CD14-positive monocyte (primary cell): ENCODE data around the gene PNLDC1. TPM values are rescaled to one million over a fixed set of nuclear protein-coding genes. Genes with fewer than 3 reads are reported as not detected.
A peak's percentile ranks its signal among the peaks of the same experiment; 100 is the strongest.

Experiments
- DNase-seq, 3 donors: peaks; one replicate each; pipeline ENCODE4 v3.0.0-alpha.2; 2011 to 2022
- H2AFZ ChIP-seq: 2 replicates; pipeline ENCODE4 v1.6.0; 2012; ENCODE audit warnings: mild to moderate bottlenecking, low read depth, low read length, inconsistent platforms; ENCODE audit not compliant: insufficient read depth, poor library complexity, severe bottlenecking
- H3K27ac ChIP-seq, 2 donors: 1 replicate in 1 of 2; 2 replicates in 1 of 2; pipeline ENCODE4 v1.5.1; 2012 to 2013; ENCODE audit warnings: low read length in 2 of 2, control low read depth in 1 of 2, inconsistent platforms in 1 of 2, low read depth in 1 of 2, mild to moderate bottlenecking in 1 of 2
- H3K27me3 ChIP-seq, 2 donors: one replicate each; pipeline versions ENCODE4 v1.6.0 to v1.6.1; 2011 to 2013; ENCODE audit warnings: low read length in 2 of 2; ENCODE audit not compliant: control insufficient read depth in 2 of 2, insufficient read depth in 2 of 2
- H3K36me3 ChIP-seq, 2 donors: replicated peaks in 1 of 2; 1 replicate in 1 of 2; 2 replicates in 1 of 2; pipeline versions ENCODE4 v1.5.1 to v1.6.1; 2012 to 2013; ENCODE audit warnings: low read length in 2 of 2, control low read depth in 1 of 2, inconsistent platforms in 1 of 2, mild to moderate bottlenecking in 1 of 2; ENCODE audit not compliant: insufficient read depth in 2 of 2, control insufficient read depth in 1 of 2
- H3K4me1 ChIP-seq, 2 donors: 1 replicate in 1 of 2; 2 replicates in 1 of 2; pipeline versions ENCODE4 v1.5.1 to v1.6.1; 2012 to 2013; ENCODE audit warnings: low read length in 2 of 2, control low read depth in 1 of 2, inconsistent platforms in 1 of 2, mild to moderate bottlenecking in 1 of 2, moderate library complexity in 1 of 2; ENCODE audit not compliant: insufficient read depth in 2 of 2, control insufficient read depth in 1 of 2
- H3K4me2 ChIP-seq: replicated peaks from 2 replicates; pipeline ENCODE3; 2012; ENCODE audit warnings: low read length, moderate library complexity, mild to moderate bottlenecking; ENCODE audit not compliant: poor library complexity, severe bottlenecking; ENCODE audit errors: extremely low read depth
- H3K4me3 ChIP-seq, 3 experiments: fragments of 200-600 bp in 1 of 3; sonication (generic) in 1 of 3; replicated peaks in 1 of 3; 1 replicate in 2 of 3; 2 replicates in 1 of 3; pipeline ENCODE4 v1.5.1; 2011 to 2013; ENCODE audit warnings: low read length in 3 of 3, mild to moderate bottlenecking in 3 of 3, control low read depth in 2 of 3, low read depth in 2 of 3, inconsistent platforms in 1 of 3, moderate library complexity in 1 of 3
- H3K79me2 ChIP-seq: 2 replicates; pipeline ENCODE4 v1.6.0; 2012; ENCODE audit warnings: mild to moderate bottlenecking, control low read depth, inconsistent platforms, low read length, moderate library complexity; ENCODE audit not compliant: insufficient read depth
- H3K9ac ChIP-seq: 2 replicates; pipeline ENCODE4 v1.6.0; 2017; ENCODE audit warnings: low read length, mild to moderate bottlenecking; ENCODE audit not compliant: insufficient read depth, poor library complexity, severe bottlenecking
- H3K9me3 ChIP-seq, 2 donors: replicated peaks in 1 of 2; 1 replicate in 1 of 2; 2 replicates in 1 of 2; pipeline versions ENCODE4 v1.5.1 to v1.6.1; 2012 to 2013; ENCODE audit warnings: low read length in 2 of 2, control low read depth in 1 of 2; ENCODE audit not compliant: control insufficient read depth in 1 of 2, insufficient read depth in 1 of 2
- H4K20me1 ChIP-seq: 2 replicates; pipeline ENCODE4 v1.6.0; 2012; ENCODE audit warnings: mild to moderate bottlenecking, low read length, control low read depth, moderate library complexity; ENCODE audit not compliant: insufficient read depth
- H3K27ac Mint-ChIP-seq, 7 donors: one replicate each; pipeline ENCODE4 v1.8.0; 2020; ENCODE audit warnings: mild to moderate bottlenecking in 7 of 7, mixed read lengths in 7 of 7, moderate library complexity in 6 of 7, inconsistent platforms in 2 of 7
- H3K27me3 Mint-ChIP-seq, 3 donors: one replicate each; pipeline ENCODE4 v1.8.0; 2021 to 2022; ENCODE audit warnings: low read depth in 3 of 3, mild to moderate bottlenecking in 3 of 3, mixed read lengths in 3 of 3, moderate library complexity in 3 of 3, inconsistent platforms in 1 of 3
- H3K36me3 Mint-ChIP-seq, 2 donors: one replicate each; pipeline ENCODE4 v1.8.0; 2020; ENCODE audit warnings: mixed read lengths in 2 of 2, inconsistent platforms in 1 of 2, mild to moderate bottlenecking in 1 of 2
- H3K4me1 Mint-ChIP-seq: one replicate; pipeline ENCODE4 v1.8.0; 2020; ENCODE audit warnings: mild to moderate bottlenecking, mixed read lengths
- H3K4me3 Mint-ChIP-seq, 2 donors: one replicate each; pipeline ENCODE4 v1.8.0; 2020; ENCODE audit warnings: mild to moderate bottlenecking in 2 of 2, mixed read lengths in 2 of 2, moderate library complexity in 1 of 2
- H3K9me3 Mint-ChIP-seq, 7 donors: one replicate each; pipeline ENCODE4 v1.8.0; 2020 to 2022; ENCODE audit warnings: mixed read lengths in 7 of 7, mild to moderate bottlenecking in 6 of 7, moderate library complexity in 6 of 7, inconsistent platforms in 2 of 7
- WGBS: methylation state at CpG from one replicate; pipeline ENCODE4 v1.1.5; 2013; ENCODE audit warnings: missing lambda C conversion rate; ENCODE audit not compliant: insufficient coverage; 5-methylcytosine and 5-hydroxymethylcytosine counted together
- intact Hi-C, 2 donors: fragments of 100-400 bp; cut with micrococcal nuclease; formaldehyde crosslinking; loops; one replicate each; pipeline versions ENCODE4 v1.15.0 to v1.15.1; 2023
- polyA plus RNA-seq, 3 donors: library from polyadenylated mRNA; depleted of rRNA in 1 of 3; unstranded in 2 of 3; stranded (reverse) in 1 of 3; fragments of 300-500 nt in 2 of 3; fragments of >200 nt in 1 of 3; fragmentation: Illumina TruSeq in 2 of 3; gene quantifications; 1 replicate in 2 of 3; 2 replicates in 1 of 3; pipeline ENCODE4 v1.2.3, GENCODE V29; 2012 to 2021
- TF ChIP-seq, protein P1 (sequence below): fragments of 200-600 bp; IDR thresholded peaks from one replicate; pipeline ENCODE4 v1.8.0; 2022; ENCODE audit warnings: antibody characterized with exemption, mild to moderate bottlenecking

The PNLDC1 gene
- polyA plus RNA-seq, 3 donors, result 0.56 TPM; not detected in 2

DNA sequence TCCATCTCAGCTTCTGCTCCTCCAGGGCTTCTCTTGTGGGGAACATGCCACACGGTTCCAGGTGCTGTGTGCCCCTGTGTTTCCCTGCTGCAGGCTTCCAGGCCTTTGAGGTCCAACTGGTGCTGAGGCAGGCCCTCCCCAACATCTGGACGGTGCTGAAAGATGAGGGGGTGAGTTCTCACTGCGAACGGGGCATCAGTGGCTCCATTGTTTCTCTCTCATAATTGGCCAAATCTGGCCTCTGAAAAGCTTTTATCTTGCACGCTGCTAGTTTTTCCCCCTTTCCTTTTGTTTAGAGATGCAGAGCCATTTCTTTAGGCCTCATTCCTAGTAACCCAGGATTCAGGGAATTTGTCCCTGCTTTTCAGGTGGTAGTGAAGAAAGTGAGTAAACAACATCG lies 8.6 kb downstream of the PNLDC1 start:
- no peaks in the 10 kb centered on the region for H3K9me3 ChIP-seq

DNA sequence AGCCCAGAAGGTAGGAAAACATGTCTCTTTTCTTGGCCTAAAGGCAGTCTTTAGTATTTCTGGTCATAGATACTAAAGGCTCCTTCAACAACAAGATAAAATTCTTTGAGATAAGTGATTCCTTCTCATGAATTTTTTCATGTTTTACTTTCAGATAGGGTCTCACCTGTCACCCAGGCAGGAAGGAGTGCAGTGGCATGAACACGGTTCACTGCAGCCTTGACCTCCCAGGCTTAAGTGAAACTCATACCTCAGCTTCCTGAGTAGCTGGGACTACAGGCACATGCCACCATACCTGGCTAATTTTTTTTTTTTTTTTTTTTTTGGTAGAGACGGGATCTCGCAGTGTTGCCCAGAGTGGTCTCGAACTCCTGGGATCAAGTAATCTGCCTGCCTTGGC lies 9.1 kb downstream of the PNLDC1 start:
- intact Hi-C loops, result no loop called here

More for the DNA sequence above, 8.6 kb downstream of the PNLDC1 start:
- H3K27me3 Mint-ChIP-seq, result no peaks in the 10 kb centered on the region
- intact Hi-C loops, result no loop called here
- WGBS, result 94% methylated on average over 5 of the region's 6 CpGs
- no peaks in the 10 kb centered on the region for H3K27me3 ChIP-seq
- DNase-seq, result no peak
- no peak overlapping the region for H3K9ac ChIP-seq
- H3K4me3 Mint-ChIP-seq, result no peak overlapping the region
- H3K27ac ChIP-seq, result no peak overlapping the region
- H2AFZ ChIP-seq, result no peak overlapping the region
- no peak overlapping the region for H3K4me3 ChIP-seq
- H4K20me1 ChIP-seq, result no peaks in the 10 kb centered on the region
- H3K4me2 ChIP-seq, result no peak overlapping the region
- H3K4me1 Mint-ChIP-seq, result peaks cover 22% of the 10 kb centered on the region
- no peaks in the 10 kb centered on the region for H3K79me2 ChIP-seq
- H3K4me1 ChIP-seq, result peaks cover 10 to 15% of the 10 kb centered on the region in 2 donors
- H3K36me3 Mint-ChIP-seq, result no peaks in the 10 kb centered on the region
- TF ChIP-seq, protein P1, sequence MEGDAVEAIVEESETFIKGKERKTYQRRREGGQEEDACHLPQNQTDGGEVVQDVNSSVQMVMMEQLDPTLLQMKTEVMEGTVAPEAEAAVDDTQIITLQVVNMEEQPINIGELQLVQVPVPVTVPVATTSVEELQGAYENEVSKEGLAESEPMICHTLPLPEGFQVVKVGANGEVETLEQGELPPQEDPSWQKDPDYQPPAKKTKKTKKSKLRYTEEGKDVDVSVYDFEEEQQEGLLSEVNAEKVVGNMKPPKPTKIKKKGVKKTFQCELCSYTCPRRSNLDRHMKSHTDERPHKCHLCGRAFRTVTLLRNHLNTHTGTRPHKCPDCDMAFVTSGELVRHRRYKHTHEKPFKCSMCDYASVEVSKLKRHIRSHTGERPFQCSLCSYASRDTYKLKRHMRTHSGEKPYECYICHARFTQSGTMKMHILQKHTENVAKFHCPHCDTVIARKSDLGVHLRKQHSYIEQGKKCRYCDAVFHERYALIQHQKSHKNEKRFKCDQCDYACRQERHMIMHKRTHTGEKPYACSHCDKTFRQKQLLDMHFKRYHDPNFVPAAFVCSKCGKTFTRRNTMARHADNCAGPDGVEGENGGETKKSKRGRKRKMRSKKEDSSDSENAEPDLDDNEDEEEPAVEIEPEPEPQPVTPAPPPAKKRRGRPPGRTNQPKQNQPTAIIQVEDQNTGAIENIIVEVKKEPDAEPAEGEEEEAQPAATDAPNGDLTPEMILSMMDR, result no peak
- H3K9me3 Mint-ChIP-seq, result no peaks in the 10 kb centered on the region
- no peaks in the 10 kb centered on the region for H3K36me3 ChIP-seq
- peak overlapping the region in 1 of 7 donors; percentile 51 for H3K27ac Mint-ChIP-seq

More for the DNA sequence above, 9.1 kb downstream of the PNLDC1 start:
- WGBS, result 89% methylated on average over 1 of the region's 4 CpGs
- H3K27ac Mint-ChIP-seq, result no peak overlapping the region
- Histone ChIP-seq H3K4me3 (no peak overlapping the region), H2AFZ (no peak overlapping the region), H4K20me1 (no peaks in the 10 kb centered on the region), H3K9me3 (no peaks in the 10 kb centered on the region), H3K9ac (no peak overlapping the region), H3K79me2 (no peaks in the 10 kb centered on the region), H3K4me1 (peaks cover 10 to 15% of the 10 kb centered on the region in 2 donors), H3K27me3 (no peaks in the 10 kb centered on the region), H3K27ac (no peak overlapping the region), H3K36me3 (no peaks in the 10 kb centered on the region), H3K4me2 (no peak overlapping the region)
- no peaks in the 10 kb centered on the region for H3K27me3 Mint-ChIP-seq
- H3K4me1 Mint-ChIP-seq, result peaks cover 22% of the 10 kb centered on the region
- no peaks in the 10 kb centered on the region for H3K36me3 Mint-ChIP-seq
- TF ChIP-seq, protein P1, result no peak
- no peak overlapping the region for H3K4me3 Mint-ChIP-seq
- DNase-seq, result no peak
- H3K9me3 Mint-ChIP-seq, result no peaks in the 10 kb centered on the region
